ENCODE data around the gene CASK.

Gene CASK

DNA sequence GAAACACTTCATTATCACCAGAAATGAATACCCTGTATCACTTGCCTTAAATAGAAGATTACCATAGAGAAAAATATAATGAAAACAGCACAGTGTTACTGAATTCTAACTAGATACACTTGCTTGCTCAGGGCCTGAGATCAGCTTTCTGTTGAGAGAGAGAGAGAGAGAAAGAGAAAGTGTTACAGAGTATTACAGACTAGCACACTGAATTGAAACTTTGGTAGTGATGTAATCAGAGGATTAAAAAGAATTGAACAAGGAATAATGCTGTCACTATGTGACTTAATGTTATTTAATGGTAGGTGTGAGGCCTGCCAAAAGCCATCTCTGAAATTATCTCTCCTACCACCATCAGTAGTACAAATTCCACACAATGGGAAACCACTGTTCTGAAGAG, 35.5 kb upstream of the CASK start:
- ChIA-PET POLR2A (no interaction called here), CTCF (no interaction called here)
- no peak for DNase-seq (ENCODE audit: extremely low spot score)
- TF ChIP-seq NFRKB (IDR thresholded peaks at IDR 0.05) (no peak), ELF4 (IDR thresholded peaks at IDR 0.05) (no peak), FOXK2 (IDR thresholded peaks at IDR 0.05) (no peak), HDGF (IDR thresholded peaks at IDR 0.05; ENCODE audit: borderline replicate concordance) (no peak), SP1 (IDR thresholded peaks at IDR 0.05) (no peak), FOXM1 (IDR thresholded peaks at IDR 0.05; ENCODE audit: borderline replicate concordance) (no peak), LEF1 (IDR thresholded peaks at IDR 0.05; ENCODE audit: borderline replicate concordance) (no peak), ARNT (IDR thresholded peaks at IDR 0.05) (no peak), CTBP1 (IDR thresholded peaks at IDR 0.05; ENCODE audit: borderline replicate concordance) (no peak), FOXA1 (IDR thresholded peaks at IDR 0.05) (no peak), SUZ12 (IDR thresholded peaks at IDR 0.05) (no peak), BHLHE40 (IDR thresholded peaks at IDR 0.05; ENCODE audit: borderline replicate concordance) (no peak), TARDBP (IDR thresholded peaks at IDR 0.05) (no peak), L3MBTL2 (conservative IDR thresholded peaks at IDR 0.05) (no peak), ZNF384 (IDR thresholded peaks at IDR 0.05) (no peak)
- TF ChIP-seq, protein P1, sequence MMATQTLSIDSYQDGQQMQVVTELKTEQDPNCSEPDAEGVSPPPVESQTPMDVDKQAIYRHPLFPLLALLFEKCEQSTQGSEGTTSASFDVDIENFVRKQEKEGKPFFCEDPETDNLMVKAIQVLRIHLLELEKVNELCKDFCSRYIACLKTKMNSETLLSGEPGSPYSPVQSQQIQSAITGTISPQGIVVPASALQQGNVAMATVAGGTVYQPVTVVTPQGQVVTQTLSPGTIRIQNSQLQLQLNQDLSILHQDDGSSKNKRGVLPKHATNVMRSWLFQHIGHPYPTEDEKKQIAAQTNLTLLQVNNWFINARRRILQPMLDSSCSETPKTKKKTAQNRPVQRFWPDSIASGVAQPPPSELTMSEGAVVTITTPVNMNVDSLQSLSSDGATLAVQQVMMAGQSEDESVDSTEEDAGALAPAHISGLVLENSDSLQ (IDR thresholded peaks at IDR 0.05): no peak

DNA sequence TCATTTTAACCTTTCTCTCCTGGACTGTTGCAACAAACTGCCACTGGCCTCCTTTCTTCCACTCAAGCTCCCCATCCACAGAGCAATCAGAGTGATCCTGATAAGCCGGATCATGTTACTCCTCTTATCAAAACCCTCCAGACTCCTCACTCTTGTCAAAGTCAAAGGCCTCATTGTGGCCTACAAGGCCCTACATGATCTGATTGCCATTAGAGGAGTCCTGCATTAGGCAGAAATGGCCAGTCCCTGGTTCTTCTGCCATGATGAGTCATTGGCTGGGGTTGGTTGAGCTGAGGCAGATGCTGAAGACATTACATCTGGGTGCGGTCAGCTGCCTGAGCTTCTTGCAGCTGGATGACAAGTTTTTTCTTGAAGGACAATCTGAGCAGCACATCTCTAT, 32.7 kb upstream of the CASK start:
- no peak for TF ChIP-seq FOXA1 (IDR thresholded peaks at IDR 0.05)
- TF ChIP-seq SP1 (IDR thresholded peaks at IDR 0.05): no peak
- no peak for TF ChIP-seq LEF1 (IDR thresholded peaks at IDR 0.05; ENCODE audit: borderline replicate concordance)
- TF ChIP-seq CTBP1 (IDR thresholded peaks at IDR 0.05; ENCODE audit: borderline replicate concordance): no peak
- no peak for TF ChIP-seq ARNT (IDR thresholded peaks at IDR 0.05)
- no peak for TF ChIP-seq FOXK2 (IDR thresholded peaks at IDR 0.05)
- no peak for TF ChIP-seq FOXM1 (IDR thresholded peaks at IDR 0.05; ENCODE audit: borderline replicate concordance)
- no peak for TF ChIP-seq SUZ12 (IDR thresholded peaks at IDR 0.05)
- TF ChIP-seq ZNF384 (IDR thresholded peaks at IDR 0.05): no peak
- TF ChIP-seq HDGF (IDR thresholded peaks at IDR 0.05; ENCODE audit: borderline replicate concordance): no peak
- TF ChIP-seq, protein P1 (IDR thresholded peaks at IDR 0.05): no peak
- no peak for TF ChIP-seq ELF4 (IDR thresholded peaks at IDR 0.05)
- no peak for TF ChIP-seq L3MBTL2 (conservative IDR thresholded peaks at IDR 0.05)
- no peak for TF ChIP-seq TARDBP (IDR thresholded peaks at IDR 0.05)
- no peak for TF ChIP-seq NFRKB (IDR thresholded peaks at IDR 0.05)
- no peak for TF ChIP-seq BHLHE40 (IDR thresholded peaks at IDR 0.05; ENCODE audit: borderline replicate concordance)
- ChIA-PET CTCF (interaction anchor here (1.4 kb wide), 1 partner anchor 21 kb away, joined by 4 read pairs; no protein-coding TSS in a partner anchor), POLR2A (interaction anchor here (0.6 kb wide), 1 partner anchor 196 kb away, joined by 3 read pairs; no protein-coding TSS in a partner anchor)
- DNase-seq (ENCODE audit: extremely low spot score): no peak

DNA sequence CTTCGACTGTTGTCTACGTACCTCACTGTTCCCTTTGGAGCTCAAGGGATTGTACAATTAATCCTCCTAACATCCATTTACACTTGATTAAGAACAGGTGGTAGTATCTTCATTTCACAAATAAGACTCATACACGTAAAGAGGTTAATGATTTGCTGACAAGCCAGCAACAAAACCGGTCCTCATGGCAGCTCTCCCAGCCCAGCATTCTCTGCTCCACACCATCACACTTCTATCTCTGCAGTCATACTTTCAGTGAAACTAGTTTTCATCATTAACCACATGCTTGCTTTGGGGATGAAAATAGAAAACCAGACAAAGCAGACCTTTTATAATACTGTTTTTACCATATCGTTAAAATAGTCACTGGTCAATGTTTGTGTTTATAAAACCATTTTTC, 28.7 kb upstream of the CASK start:
- no peak for DNase-seq (ENCODE audit: extremely low spot score)
- CTCF ChIA-PET: no interaction called here
- POLR2A ChIA-PET: no interaction called here
- TF ChIP-seq LEF1 (IDR thresholded peaks at IDR 0.05; ENCODE audit: borderline replicate concordance) (no peak), BHLHE40 (IDR thresholded peaks at IDR 0.05; ENCODE audit: borderline replicate concordance) (no peak), FOXK2 (IDR thresholded peaks at IDR 0.05) (no peak), FOXM1 (IDR thresholded peaks at IDR 0.05; ENCODE audit: borderline replicate concordance) (no peak)

DNA sequence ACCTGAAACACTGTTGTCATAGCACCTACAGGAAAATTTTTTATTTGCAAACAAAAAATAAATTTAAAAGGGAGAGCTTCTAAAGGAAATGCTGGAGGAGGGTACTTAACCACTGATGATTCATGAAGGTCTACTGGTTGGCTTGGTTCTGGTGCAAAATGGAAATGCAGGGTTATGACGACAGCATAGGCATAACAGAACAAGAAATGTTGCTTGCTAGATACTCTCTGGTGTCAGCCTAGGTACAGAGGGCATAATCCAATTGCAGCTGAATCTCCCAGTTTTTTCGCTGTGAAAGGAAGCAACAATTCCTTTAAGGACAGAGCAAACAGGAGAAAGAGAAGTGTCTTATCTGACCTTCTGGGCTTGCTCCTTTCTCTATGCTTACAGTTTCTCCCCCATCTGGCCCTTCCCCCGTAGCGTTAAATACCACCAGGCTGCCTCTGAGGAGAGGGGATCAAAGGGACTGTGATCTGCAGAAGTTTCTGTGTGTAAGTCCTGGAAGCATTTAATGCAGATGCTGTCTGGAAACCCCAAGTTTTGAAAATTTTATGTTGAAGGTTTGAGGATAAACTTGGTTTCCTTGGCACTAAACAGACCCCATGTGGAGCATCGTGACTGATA, 23.7 kb upstream of the CASK start:
- ChIA-PET POLR2A (no interaction called here), CTCF (interaction anchor here (0.6 kb wide), 1 partner anchor 633 kb away, joined by 3 read pairs; no protein-coding TSS in a partner anchor)
- DNase-seq (ENCODE audit: extremely low spot score): no peak
- no peak for TF ChIP-seq LEF1 (IDR thresholded peaks at IDR 0.05; ENCODE audit: borderline replicate concordance)
- no peak for TF ChIP-seq CTBP1 (IDR thresholded peaks at IDR 0.05; ENCODE audit: borderline replicate concordance)
- no peak for TF ChIP-seq ARNT (IDR thresholded peaks at IDR 0.05)
- TF ChIP-seq TARDBP (IDR thresholded peaks at IDR 0.05): no peak
- no peak for TF ChIP-seq FOXA1 (IDR thresholded peaks at IDR 0.05)
- no peak for TF ChIP-seq L3MBTL2 (conservative IDR thresholded peaks at IDR 0.05)
- TF ChIP-seq SUZ12 (IDR thresholded peaks at IDR 0.05): no peak
- TF ChIP-seq SP1 (IDR thresholded peaks at IDR 0.05): no peak

DNA sequence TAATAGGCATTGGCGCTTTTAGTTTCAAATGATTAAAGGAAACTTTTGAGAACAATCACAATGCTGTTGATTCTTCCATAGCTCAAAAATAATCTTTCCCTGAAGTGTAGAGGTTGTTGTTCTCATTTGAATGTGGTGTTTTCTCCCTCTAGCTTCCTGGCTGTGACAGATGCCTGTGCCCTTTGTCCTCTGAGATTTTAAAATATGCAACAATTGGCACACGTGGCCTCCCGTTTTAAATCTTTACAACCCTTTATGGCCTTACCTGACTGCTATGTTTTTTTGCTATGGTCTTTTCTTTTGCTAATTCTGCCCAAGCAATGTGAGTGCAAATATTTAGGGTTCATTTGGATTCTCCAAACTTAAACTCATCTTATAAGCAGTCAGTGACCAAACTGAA, 22.9 kb upstream of the CASK start:
- no peak for DNase-seq (ENCODE audit: extremely low spot score)
- ChIA-PET CTCF (no interaction called here), POLR2A (no interaction called here)
- TF ChIP-seq FOXA1 (IDR thresholded peaks at IDR 0.05) (no peak), SUZ12 (IDR thresholded peaks at IDR 0.05) (no peak), FOXK2 (IDR thresholded peaks at IDR 0.05) (no peak), ARNT (IDR thresholded peaks at IDR 0.05) (no peak), CTBP1 (IDR thresholded peaks at IDR 0.05; ENCODE audit: borderline replicate concordance) (no peak), BHLHE40 (IDR thresholded peaks at IDR 0.05; ENCODE audit: borderline replicate concordance) (no peak), FOXM1 (IDR thresholded peaks at IDR 0.05; ENCODE audit: borderline replicate concordance) (no peak), LEF1 (IDR thresholded peaks at IDR 0.05; ENCODE audit: borderline replicate concordance) (no peak), L3MBTL2 (conservative IDR thresholded peaks at IDR 0.05) (no peak), NFRKB (IDR thresholded peaks at IDR 0.05) (no peak), HDGF (IDR thresholded peaks at IDR 0.05; ENCODE audit: borderline replicate concordance) (no peak)
- TF ChIP-seq, protein P1 (IDR thresholded peaks at IDR 0.05): no peak

DNA sequence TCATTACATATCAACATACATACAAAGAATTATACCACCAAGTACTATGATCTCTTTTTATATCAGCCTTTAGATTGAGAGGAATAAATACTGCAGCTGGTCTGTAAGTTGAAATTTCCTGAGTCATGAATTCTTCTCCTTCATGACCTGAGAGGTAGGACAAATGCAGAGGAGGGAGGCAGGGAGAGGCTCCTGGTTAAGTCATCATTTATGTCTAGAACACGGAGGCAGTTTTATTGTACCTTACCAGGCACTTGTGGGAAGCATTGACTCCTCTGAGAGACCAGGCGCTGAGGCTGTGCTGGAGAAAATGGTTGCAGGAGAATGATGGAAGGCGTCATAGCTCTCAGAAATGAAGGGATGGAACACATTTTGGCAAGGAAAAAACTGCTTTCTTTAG, 12.5 kb upstream of the CASK start:
- ChIA-PET CTCF (interaction anchor here (0.6 kb wide), 1 partner anchor 560 kb away, joined by 4 read pairs; no protein-coding TSS in a partner anchor), POLR2A (no interaction called here)
- DNase-seq (ENCODE audit: extremely low spot score): no peak
- TF ChIP-seq SUZ12 (IDR thresholded peaks at IDR 0.05) (no peak), FOXM1 (IDR thresholded peaks at IDR 0.05; ENCODE audit: borderline replicate concordance) (no peak), ELF4 (IDR thresholded peaks at IDR 0.05) (no peak), CTBP1 (IDR thresholded peaks at IDR 0.05; ENCODE audit: borderline replicate concordance) (no peak), SP1 (IDR thresholded peaks at IDR 0.05) (no peak), L3MBTL2 (conservative IDR thresholded peaks at IDR 0.05) (no peak), ZNF384 (IDR thresholded peaks at IDR 0.05) (no peak), LEF1 (IDR thresholded peaks at IDR 0.05; ENCODE audit: borderline replicate concordance) (no peak), TARDBP (IDR thresholded peaks at IDR 0.05) (no peak), BHLHE40 (IDR thresholded peaks at IDR 0.05; ENCODE audit: borderline replicate concordance) (no peak), FOXA1 (IDR thresholded peaks at IDR 0.05) (no peak), NFRKB (IDR thresholded peaks at IDR 0.05) (no peak), ARNT (IDR thresholded peaks at IDR 0.05) (no peak)
- TF ChIP-seq, protein P1 (IDR thresholded peaks at IDR 0.05): no peak
